K562 (cell line): ENCODE measurements around the gene SLIT1. TPM values are rescaled to one million over a fixed set of nuclear protein-coding genes. Genes with fewer than 3 reads are reported as not detected.

Experiments used
- ZBTB40 ChIP-seq, 2 experiments: fragments of 450-650 bp in 1 of 2; sonication (generic) in 1 of 2; formaldehyde crosslinking in 1 of 2; IDR thresholded peaks; 2 replicates each; pipeline versions ENCODE4 v1.7.1 to v1.9.0; 2016 to 2022; ENCODE audit warnings: inconsistent platforms in 1 of 2, mild to moderate bottlenecking in 1 of 2, missing genetic modification reagents in 1 of 2
- polyA plus RNA-seq, 8 experiments: library from polyadenylated mRNA; depleted of rRNA in 4 of 8; stranded (reverse) in 5 of 8; unstranded in 3 of 8; fragments of >200 nt; fragmentation: Nextera tagmentation in 2 of 8; fragmentation: Illumina TruSeq in 1 of 8; extraction: Ambion mirVana in 2 of 8; extraction: Trizol in 1 of 8; gene quantifications; 2 replicates each; pipeline versions ENCODE4 v1.2.1 to v1.2.3, GENCODE V29; 2011 to 2014; ENCODE audit warnings: inconsistent platforms in 1 of 8, missing spikeins in 1 of 8
- total RNA-seq, 7 experiments: library from RNA; depleted of rRNA in 6 of 7; stranded (reverse); fragments of >200 nt in 6 of 7; fragmentation: Illumina TruSeq in 2 of 7; extraction: Trizol in 2 of 7; gene quantifications; 2 replicates each; pipeline versions ENCODE4 v1.2.1 to v1.2.3, GENCODE V29; 2011 to 2021; ENCODE audit warnings: low replicate concordance in 1 of 7

The SLIT1 gene
- total and polyA plus RNA-seq, 9 of the 15 experiments (the other 6 are each of a cell fraction or from before 2014, with no cell fraction given) = 0.01 to 0.11 (median 0.04) TPM; not detected in 3

GRCh38 chr10:97022616-97023015 lies 163.1 kb downstream of the SLIT1 start (continued):
- TF ChIP-seq ZBTB40 (IDR thresholded peaks at IDR 0.05) = no peak
- TF ChIP-seq ZBTB40 (CRISPR knock-in tag; IDR thresholded peaks at IDR 0.05) = no peak
